NOMO-1 treated with DMSO at 0.1 percent for 48 hours (cell line): ENCODE data around the gene GREB1L.
"Not testable (repeated sequence)": the region's sequence is repeated elsewhere in the genome, so short reads cannot be mapped to it uniquely, and the experiment has no call there.

Experiments used
- DNase-seq: peaks from one replicate; lab custom pipeline; 2025; ENCODE audit not compliant: unreplicated experiment; lab: John Stamatoyannopoulos, UW

Gene GREB1L

GRCh38 chr18:21303895-21304294 lies 61.9 kb downstream of the GREB1L start:
- no peak for DNase-seq

DNA sequence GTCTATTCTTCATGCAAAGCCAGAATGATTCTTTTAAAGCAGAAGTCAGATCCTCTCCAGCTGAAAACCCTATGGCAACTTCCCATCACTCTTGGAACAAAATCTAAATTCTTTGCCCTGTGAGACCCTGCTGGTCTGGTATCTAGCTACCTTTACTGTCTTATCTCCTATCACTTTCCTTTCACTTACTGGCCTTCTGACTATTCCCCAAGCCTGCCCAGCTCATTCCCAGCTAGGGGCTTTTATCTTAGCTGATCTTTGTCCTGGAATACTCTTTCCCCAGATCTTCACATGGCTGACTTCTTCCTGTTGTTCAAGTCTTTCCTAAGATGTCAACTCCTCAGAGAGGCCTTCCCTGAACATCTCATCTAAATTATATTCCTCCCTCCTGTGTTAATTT lies 63.6 kb downstream of the GREB1L start:
- DNase-seq, result no peak

GRCh38 chr18:21306368-21306767 lies 64.3 kb downstream of the GREB1L start:
- DNase-seq, result no peak

DNA sequence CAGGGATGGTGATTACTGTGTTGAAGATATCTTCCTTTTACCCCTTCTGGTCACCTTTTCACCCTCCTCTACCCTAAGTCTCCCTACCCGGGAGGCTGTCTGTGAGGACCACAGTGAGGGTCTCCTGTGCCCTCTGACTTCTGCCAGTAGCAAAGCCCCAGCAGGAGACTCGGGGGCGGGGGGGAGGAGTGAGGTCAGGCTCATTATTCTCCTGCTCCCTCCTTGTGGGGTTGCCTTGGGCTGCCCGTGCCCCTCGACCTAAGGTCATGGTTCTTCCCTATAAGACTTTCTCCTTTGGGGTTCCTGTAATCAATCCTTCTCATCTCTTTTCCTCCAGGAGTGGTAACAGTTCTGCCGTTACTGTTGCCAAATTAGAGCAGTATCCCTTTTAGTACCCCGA lies 65.5 kb downstream of the GREB1L start:
- no peak for DNase-seq

DNA sequence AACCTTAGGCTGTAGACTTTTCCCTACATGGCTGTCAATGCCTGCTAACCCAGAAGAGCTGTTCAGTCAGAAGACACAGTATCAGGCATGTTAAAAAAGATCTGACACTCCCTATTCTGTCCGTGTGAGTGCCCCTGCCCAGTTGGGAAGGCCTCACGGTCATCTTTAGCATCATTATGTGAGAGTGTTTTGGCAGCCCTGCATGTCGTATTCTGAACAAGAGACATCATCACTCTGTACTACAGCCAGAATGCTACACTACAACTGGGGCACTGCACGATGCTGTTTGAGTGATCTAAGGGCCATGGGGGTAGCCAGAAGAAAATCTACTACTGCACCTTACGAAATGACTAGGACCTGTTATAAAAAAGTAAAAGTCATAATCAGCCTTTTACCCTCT lies 67.2 kb downstream of the GREB1L start:
- no peak for DNase-seq

DNA sequence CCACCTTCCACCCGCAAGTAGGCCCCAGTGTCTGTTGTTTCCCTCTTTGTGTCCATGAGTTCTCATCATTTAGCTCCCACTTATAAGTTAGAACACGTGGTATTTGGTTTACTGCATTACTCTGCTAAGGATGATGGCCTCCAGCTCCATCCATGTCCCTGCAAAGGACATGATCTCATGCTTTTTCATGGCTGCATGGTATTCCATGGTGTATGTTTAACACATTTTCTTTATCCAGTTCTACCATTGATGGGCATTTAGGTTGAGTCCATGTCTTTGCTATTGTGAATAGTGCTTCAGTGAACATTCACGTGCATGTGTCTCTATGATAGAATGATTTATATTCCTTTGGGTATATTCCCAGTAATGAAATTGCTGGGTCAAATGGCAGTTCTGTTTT lies 69.9 kb downstream of the GREB1L start:
- not testable (repeated sequence) for DNase-seq

DNA sequence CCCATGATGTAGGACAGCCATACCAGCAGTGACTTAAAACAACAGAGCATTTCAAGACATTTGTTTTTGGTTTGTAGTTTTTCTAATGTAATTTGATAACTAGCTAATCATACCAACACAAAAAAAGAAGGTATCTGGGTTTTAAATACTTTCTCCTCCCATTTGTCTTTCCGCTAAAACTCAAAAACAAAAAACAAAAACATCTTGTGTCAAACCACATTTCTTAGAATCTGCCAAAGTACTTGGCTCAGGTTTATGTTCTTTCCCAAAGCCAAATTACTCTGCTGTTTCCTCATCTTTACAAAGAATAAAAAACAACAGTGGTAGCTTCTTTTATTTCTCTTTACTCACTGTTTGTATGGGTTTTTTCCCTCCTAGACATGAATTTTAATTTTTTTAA lies 71.5 kb downstream of the GREB1L start:
- no peak for DNase-seq

GRCh38 chr18:21314724-21315123 lies 72.7 kb downstream of the GREB1L start:
- peak; percentile 41 for DNase-seq

GRCh38 chr18:21315126-21315525 lies 73.1 kb downstream of the GREB1L start:
- DNase-seq, result not testable (repeated sequence)

DNA sequence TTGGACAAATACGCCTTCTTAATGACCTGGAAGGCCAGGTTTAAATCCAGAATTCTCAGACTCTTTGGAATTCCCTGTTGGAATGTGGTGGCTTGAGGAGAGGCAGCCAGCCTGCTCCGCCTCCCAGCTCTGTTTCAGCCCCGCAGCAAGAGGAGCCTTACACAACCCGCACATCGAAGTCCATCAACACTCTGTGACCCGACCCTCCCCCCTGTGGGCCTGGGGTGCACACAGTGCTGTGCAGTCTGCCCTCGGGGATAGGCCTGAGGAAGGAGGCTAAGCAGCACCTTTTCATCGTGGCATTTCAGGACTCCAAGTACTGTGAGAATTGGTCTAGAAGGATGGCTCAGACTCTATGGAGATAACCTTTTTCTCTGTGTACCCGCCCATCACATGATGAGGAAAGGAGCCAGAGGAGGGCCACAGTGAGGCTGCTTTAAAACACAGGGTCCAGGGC lies 73.7 kb downstream of the GREB1L start:
- DNase-seq, result no peak

- no peak for DNase-seq
Observed at GRCh38 chr18:21316296-21316695, 74.3 kb downstream of the GREB1L start.

DNA sequence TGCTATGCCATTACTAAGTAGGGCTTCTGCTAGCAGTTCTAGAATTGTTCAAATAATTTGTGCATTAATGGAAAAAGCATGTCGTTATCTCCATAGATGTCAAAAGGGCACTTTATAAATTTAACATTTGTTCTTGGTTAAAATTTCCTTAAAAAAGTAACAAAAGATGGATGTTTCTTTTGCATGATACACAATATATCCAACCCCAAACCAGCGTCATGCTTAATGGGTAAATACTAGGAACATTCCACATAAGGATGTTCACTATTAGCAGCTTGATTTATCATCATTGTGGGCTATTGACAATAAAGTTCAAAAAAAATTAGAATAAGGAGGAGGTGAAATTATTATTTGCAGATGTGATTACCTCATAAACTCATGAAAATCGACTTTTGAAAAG lies 79.7 kb downstream of the GREB1L start:
- DNase-seq, result no peak

- DNase-seq, result no peak
Observed at GRCh38 chr18:21327101-21327500, 85.1 kb downstream of the GREB1L start.

DNA sequence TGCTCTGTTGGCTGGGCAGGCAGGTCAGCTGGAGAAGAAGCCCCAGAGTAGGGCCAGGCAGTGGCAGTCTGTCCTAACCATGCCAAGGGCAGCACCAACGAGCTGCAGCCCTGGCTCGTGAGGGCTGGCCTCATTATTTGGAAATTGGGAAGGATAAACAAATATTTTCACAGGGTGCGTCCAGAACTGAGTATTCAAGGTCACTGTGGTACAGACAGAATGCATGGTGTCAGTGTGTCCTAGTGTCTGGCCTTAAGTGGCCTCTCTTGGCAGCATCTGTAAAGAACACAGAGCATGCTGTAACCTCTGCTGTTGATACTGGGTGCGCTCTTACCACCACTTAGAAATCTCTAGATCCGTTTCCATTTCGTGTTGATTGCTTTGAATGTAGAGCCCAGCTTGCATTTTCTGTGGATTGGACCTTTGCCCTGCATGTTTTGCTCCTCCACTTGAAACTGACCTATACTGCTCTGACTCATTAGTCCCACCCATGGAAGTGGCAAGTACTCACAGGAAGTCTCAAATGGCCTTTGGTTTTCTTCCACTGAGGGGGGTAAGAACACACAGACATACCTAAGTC lies 88.2 kb downstream of the GREB1L start:
- DNase-seq, result no peak

- DNase-seq, result no peak
Observed at GRCh38 chr18:21331065-21331464, 89.0 kb downstream of the GREB1L start.

DNA sequence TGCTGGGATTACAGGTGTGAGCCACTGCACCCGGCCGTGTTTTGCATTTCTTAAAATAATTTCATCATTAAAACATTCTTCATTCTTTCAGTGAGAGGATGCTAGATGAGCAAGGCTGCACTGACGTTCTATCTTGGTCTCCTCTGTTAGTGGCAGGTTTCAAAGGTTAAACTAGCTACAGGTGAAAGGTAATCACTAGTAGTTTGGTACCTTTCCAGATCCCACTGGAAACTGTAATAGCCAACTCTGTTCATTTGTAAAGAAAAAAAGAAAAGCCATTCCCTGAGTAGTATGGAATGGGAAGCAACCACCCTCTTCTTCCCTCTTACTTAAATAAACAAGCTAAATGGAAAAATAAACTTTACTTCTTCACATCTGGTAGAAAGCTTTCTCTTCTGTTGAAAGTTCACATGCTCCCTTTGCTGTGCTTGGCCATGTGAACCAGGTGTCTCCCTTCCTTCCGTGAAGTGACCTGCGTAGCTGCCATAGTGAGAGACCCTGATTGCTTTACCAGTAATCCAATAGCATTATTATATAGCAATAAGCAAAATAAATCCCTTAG lies 94.0 kb downstream of the GREB1L start:
- no peak for DNase-seq

GRCh38 chr18:21336846-21337245 lies 94.8 kb downstream of the GREB1L start:
- no peak for DNase-seq

GRCh38 chr18:21341141-21341540 lies 99.1 kb downstream of the GREB1L start:
- DNase-seq, result peak; percentile 21

- DNase-seq, result no peak
Observed at GRCh38 chr18:21342372-21342771, 100.3 kb downstream of the GREB1L start.

- DNase-seq, result no peak
Observed at GRCh38 chr18:21344860-21345259, 102.8 kb downstream of the GREB1L start.

GRCh38 chr18:21345840-21346239 lies 103.8 kb downstream of the GREB1L start:
- no peak for DNase-seq

GRCh38 chr18:21359746-21360145 lies 117.7 kb downstream of the GREB1L start:
- DNase-seq, result no peak

GRCh38 chr18:21361307-21361880 lies 119.4 kb downstream of the GREB1L start:
- no peak for DNase-seq
